Stimulated activated CD8-positive, alpha-beta memory T cell treated with anti-CD3 and anti-CD28 coated beads, Interleukin-7, amount 100 ng/mL, for 24 hours (primary cell): ENCODE results near the gene OR8B3.

Source experiments
- DNase-seq: peaks from one replicate; pipeline ENCODE4 v3.0.0-alpha.2; 2020; ENCODE audit warnings: low read depth

The OR8B3 gene

DNA sequence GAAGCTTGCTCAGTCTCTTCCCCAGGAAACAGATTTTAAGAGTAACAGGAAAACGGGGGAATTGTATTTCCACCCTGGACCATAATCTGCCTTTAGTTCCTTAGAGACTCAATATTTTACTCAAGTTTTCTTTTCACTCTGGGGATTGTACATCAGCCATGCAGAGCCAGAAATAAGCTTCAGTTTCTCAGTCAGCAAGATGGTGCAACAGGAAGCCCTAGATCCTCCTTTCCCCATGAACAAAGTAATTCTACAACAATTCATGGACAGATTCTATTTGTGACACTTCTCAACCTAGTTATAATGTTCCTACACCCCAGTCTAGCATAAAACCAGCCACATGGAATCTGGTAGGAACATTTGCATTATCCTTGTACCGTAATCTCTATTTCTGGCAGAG is 39.3 kb downstream of the OR8B3 start:
- DNase-seq: no peak

DNA sequence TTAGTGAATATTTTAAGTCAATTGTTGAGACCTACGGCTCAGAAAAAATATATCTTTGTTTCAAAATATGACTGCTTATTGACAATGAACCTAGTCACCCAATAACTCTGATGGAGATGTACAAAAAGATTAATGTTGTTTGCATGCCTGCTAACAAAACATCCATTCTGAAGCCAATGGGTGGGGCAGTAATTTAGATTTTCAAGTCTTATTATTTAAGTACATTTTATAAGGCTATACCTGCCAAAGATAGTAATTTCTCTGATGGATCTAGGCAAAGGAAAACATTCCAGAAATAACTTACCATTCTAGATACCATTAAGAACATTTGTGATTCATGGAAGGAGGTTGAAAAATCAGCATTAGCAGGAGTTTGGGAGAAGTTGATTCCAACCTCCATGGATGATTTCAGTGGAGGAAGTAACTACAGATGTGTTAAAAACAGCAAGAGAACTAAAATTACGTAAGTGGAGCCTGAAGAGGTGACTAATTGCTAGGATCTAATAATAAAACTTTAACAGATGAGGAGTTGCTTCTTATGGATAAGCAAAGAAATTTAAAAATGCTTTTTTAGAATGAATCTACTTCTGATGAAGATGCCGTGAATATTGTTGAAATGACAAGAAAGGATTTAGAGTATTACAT is 52.4 kb downstream of the OR8B3 start:
- DNase-seq: no peak
